Smooth muscle cell (in vitro differentiated cells): ENCODE results near the gene NFKB1. TPM values are rescaled to one million over a fixed set of nuclear protein-coding genes. Genes with fewer than 3 reads are reported as not detected.
A peak's percentile ranks its signal among the peaks of the same experiment; 100 is the strongest.

Experiments used
- DNase-seq: peaks from one replicate; lab custom pipeline; 2025; ENCODE audit not compliant: unreplicated experiment; lab: John Stamatoyannopoulos, UW
- H2AFZ ChIP-seq: fragments of 200-600 bp; sonication (generic); 2 replicates; pipeline ENCODE4 v1.6.0; 2016; ENCODE audit warnings: antibody characterized with exemption, low read depth, mild to moderate bottlenecking
- H3F3A ChIP-seq: fragments of 200-600 bp; sonication (generic); 2 replicates; pipeline ENCODE4 v1.6.0; 2017; ENCODE audit warnings: antibody characterized with exemption, low read depth
- H3K27ac ChIP-seq: fragments of 200-600 bp; sonication (generic); 2 replicates; pipeline ENCODE4 v1.5.1; 2016; ENCODE audit warnings: low read depth, mild to moderate bottlenecking
- H3K27me3 ChIP-seq: fragments of 200-600 bp; sonication (generic); 2 replicates; pipeline ENCODE4 v1.6.1; 2016; ENCODE audit warnings: low read depth, mild to moderate bottlenecking
- H3K36me3 ChIP-seq: fragments of 200-600 bp; sonication (generic); 2 replicates; pipeline ENCODE4 v1.5.1; 2016; ENCODE audit warnings: low read depth
- H3K4me1 ChIP-seq: fragments of 200-600 bp; sonication (generic); 2 replicates; pipeline ENCODE4 v1.5.1; 2016; ENCODE audit warnings: low read depth
- H3K4me2 ChIP-seq: fragments of 200-600 bp; sonication (generic); 2 replicates; pipeline ENCODE4 v1.6.0; 2016; ENCODE audit warnings: mild to moderate bottlenecking
- H3K4me3 ChIP-seq: fragments of 200-600 bp; sonication (generic); 2 replicates; pipeline ENCODE4 v1.5.1; 2016; ENCODE audit warnings: mild to moderate bottlenecking
- H3K79me2 ChIP-seq: fragments of 200-600 bp; sonication (generic); 2 replicates; pipeline ENCODE4 v1.6.0; 2016; ENCODE audit warnings: low read depth, mild to moderate bottlenecking
- H3K9ac ChIP-seq: fragments of 200-600 bp; sonication (generic); 2 replicates; pipeline ENCODE4 v1.6.0; 2016; ENCODE audit warnings: low read depth
- H3K9me3 ChIP-seq: fragments of 200-600 bp; sonication (generic); replicated peaks from 2 replicates; pipeline ENCODE4 v1.5.1; 2016; ENCODE audit warnings: low read depth
- H4K20me1 ChIP-seq: fragments of 200-600 bp; sonication (generic); 2 replicates; pipeline ENCODE4 v1.6.0; 2016; ENCODE audit warnings: low read depth
- WGBS: methylation state at CpG from one replicate; pipeline ENCODE4 v1.1.7; 2016; ENCODE audit warnings: low lambda C conversion rate; 5-methylcytosine and 5-hydroxymethylcytosine counted together
- polyA plus RNA-seq: library from polyadenylated mRNA; unstranded; fragments of >200 nt; fragmentation: Nextera tagmentation; extraction: Ambion mirVana; gene quantifications from 2 replicates; pipeline ENCODE4 v1.2.1, GENCODE V29; 2016
- total RNA-seq: library from RNA; depleted of rRNA; stranded (reverse); fragments of >200 nt; gene quantifications from 2 replicates; pipeline ENCODE4 v1.2.3, GENCODE V29; 2014
- TF ChIP-seq, protein P1 (sequence below): fragments of 200-600 bp; sonication (generic); IDR thresholded peaks from 2 replicates; pipeline ENCODE4 v1.5.1; 2017; ENCODE audit warnings: borderline replicate concordance, mild to moderate bottlenecking, antibody characterized with exemption; ENCODE audit not compliant: insufficient read depth, poor library complexity, severe bottlenecking

The NFKB1 gene
- total and polyA plus RNA-seq, 2 experiments from 2014 or later, result 15.6 to 16.1 TPM

DNA sequence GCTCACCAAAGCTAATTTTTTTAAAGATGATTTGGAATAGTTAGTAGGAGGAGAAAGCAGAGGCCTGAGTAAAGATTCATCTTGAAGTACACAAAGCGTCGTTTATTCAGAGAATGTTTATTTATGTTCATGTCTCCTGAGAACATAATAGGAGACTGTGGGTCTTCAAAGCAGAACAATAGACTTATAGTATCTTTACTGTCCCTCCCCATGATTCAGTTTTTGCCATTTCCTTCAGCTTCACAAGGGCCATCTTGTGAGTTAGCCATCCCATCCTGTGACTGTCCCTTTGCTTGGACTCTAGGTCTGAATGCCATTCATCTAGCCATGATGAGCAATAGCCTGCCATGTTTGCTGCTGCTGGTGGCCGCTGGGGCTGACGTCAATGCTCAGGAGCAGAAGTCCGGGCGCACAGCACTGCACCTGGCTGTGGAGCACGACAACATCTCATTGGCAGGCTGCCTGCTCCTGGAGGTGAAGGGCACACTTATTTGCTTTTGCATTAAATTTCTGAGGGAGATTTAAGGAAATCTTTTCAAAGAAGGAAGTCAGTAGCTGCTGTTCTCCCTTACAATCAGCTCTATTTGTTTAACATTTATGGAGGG, 105.8 kb downstream of the NFKB1 start:
- WGBS, result over 99% methylated on average over 7 of the region's 7 CpGs
- Histone ChIP-seq H3K4me3 (no peak overlapping the region), H3K36me3 (peaks cover 30% of the 10 kb centered on the region), H3K79me2 (no peaks in the 10 kb centered on the region), H3K9ac (no peak overlapping the region), H3K27ac (no peak overlapping the region), H2AFZ (no peak overlapping the region), H3K9me3 (no peaks in the 10 kb centered on the region), H3K4me1 (no peaks in the 10 kb centered on the region), H3K4me2 (no peak overlapping the region), H3F3A (no peaks in the 10 kb centered on the region), H3K27me3 (no peaks in the 10 kb centered on the region), H4K20me1 (no peaks in the 10 kb centered on the region)
- DNase-seq, result no peak
- TF ChIP-seq, protein P1, sequence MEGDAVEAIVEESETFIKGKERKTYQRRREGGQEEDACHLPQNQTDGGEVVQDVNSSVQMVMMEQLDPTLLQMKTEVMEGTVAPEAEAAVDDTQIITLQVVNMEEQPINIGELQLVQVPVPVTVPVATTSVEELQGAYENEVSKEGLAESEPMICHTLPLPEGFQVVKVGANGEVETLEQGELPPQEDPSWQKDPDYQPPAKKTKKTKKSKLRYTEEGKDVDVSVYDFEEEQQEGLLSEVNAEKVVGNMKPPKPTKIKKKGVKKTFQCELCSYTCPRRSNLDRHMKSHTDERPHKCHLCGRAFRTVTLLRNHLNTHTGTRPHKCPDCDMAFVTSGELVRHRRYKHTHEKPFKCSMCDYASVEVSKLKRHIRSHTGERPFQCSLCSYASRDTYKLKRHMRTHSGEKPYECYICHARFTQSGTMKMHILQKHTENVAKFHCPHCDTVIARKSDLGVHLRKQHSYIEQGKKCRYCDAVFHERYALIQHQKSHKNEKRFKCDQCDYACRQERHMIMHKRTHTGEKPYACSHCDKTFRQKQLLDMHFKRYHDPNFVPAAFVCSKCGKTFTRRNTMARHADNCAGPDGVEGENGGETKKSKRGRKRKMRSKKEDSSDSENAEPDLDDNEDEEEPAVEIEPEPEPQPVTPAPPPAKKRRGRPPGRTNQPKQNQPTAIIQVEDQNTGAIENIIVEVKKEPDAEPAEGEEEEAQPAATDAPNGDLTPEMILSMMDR, result no peak

DNA sequence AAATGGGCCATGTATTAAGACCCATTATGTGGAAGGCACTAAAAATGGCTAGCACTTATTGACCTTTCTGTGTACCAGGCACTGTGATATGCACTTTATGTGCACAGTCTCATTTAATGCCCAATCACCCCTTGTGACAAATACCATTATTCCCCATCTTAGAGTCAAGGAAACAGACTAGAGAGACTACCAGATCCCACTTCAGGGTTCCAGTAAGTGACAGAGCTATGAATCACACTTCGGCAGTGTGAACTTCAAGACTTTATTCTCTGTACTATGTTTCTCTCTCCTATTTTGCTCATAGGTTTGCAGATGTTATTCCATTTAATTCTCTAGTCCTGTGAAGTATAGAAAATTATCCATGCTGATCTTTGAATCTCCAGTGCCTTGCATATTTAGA, 107.0 kb downstream of the NFKB1 start:
- Histone ChIP-seq H3K4me1 (no peaks in the 10 kb centered on the region), H3K9me3 (no peaks in the 10 kb centered on the region), H3K36me3 (peaks cover 40% of the 10 kb centered on the region), H3K4me3 (no peak overlapping the region), H4K20me1 (no peaks in the 10 kb centered on the region), H3K27ac (peak overlapping the region; percentile 28), H3K9ac (no peak overlapping the region), H3K4me2 (no peak overlapping the region), H3K79me2 (no peaks in the 10 kb centered on the region), H3K27me3 (no peaks in the 10 kb centered on the region), H2AFZ (no peak overlapping the region), H3F3A (no peaks in the 10 kb centered on the region)
- no peak for DNase-seq
- WGBS, result 63% methylated on average over 1 of the region's 1 CpG
- TF ChIP-seq, protein P1, result no peak

DNA sequence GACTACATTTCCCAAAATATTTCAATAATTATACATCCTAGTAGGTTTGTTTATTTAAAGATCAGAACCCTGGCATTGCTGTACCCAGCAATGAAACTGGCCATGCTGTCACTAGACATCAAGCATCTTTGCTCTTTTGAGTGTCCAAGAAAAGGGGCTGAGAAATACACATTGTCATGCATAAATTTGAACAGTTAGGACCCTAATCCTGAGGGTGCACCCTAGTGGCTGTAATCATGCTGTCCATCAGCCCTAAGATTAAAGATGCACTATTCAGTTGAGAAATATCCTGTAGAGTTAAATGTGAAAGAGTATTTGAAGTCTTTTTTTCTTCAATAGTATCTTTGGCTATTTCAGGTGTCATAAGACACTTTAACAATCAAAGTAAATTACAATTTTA, 108.8 kb downstream of the NFKB1 start:
- no peaks in the 10 kb centered on the region for H4K20me1 ChIP-seq
- H3K27me3 ChIP-seq, result no peaks in the 10 kb centered on the region
- no peak overlapping the region for H3K4me3 ChIP-seq
- TF ChIP-seq, protein P1, result no peak
- no peak overlapping the region for H3K4me2 ChIP-seq
- H3K27ac ChIP-seq, result no peak overlapping the region
- H3K36me3 ChIP-seq, result peaks cover 36% of the 10 kb centered on the region
- no peaks in the 10 kb centered on the region for H3F3A ChIP-seq
- H3K9ac ChIP-seq, result no peak overlapping the region
- H3K4me1 ChIP-seq, result no peaks in the 10 kb centered on the region
- H3K9me3 ChIP-seq, result no peaks in the 10 kb centered on the region
- no peak for DNase-seq
- H3K79me2 ChIP-seq, result no peaks in the 10 kb centered on the region
- H2AFZ ChIP-seq, result no peak overlapping the region

DNA sequence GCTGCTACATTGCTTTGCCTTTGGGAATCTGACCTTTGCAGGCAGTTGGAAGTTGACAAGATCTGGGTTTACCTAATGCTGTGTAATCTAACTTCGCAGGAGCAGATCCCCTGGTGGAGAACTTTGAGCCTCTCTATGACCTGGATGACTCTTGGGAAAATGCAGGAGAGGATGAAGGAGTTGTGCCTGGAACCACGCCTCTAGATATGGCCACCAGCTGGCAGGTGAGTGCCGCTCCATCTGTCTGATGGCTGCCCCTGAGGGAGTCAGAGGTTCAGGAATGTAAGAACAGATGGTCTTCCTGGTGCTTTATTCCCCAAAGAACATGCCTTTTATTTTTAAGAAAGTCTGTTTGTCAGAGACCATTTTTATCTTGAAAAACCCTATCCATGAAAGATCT, 109.3 kb downstream of the NFKB1 start:
- Histone ChIP-seq H3K9ac (no peak overlapping the region), H3K79me2 (no peaks in the 10 kb centered on the region), H3K9me3 (no peaks in the 10 kb centered on the region), H3K4me1 (no peaks in the 10 kb centered on the region), H4K20me1 (no peaks in the 10 kb centered on the region), H3K27me3 (no peaks in the 10 kb centered on the region), H3F3A (no peaks in the 10 kb centered on the region), H3K36me3 (peaks cover 36% of the 10 kb centered on the region), H3K27ac (no peak overlapping the region), H3K4me2 (no peak overlapping the region), H2AFZ (no peak overlapping the region), H3K4me3 (no peak overlapping the region)
- WGBS, result 98% methylated on average over 3 of the region's 3 CpGs
- no peak for DNase-seq
- TF ChIP-seq, protein P1, result no peak
